Superior temporal gyrus (tissue), 1 donor: ENCODE data around the gene CCDC107.

Source experiments
- DNase-seq: peaks from one replicate; pipeline ENCODE4 v3.0.0-alpha.2; 2016; ENCODE audit errors: extremely low spot score

The CCDC107 gene

GRCh38 chr9:35702696-35703095 lies 44.6 kb downstream of the CCDC107 start:
- no peak for DNase-seq

GRCh38 chr9:35703906-35704672 lies 46.0 kb downstream of the CCDC107 start:
- DNase-seq, result no peak

- no peak for DNase-seq
Observed at GRCh38 chr9:35705372-35705771, 47.3 kb downstream of the CCDC107 start.

GRCh38 chr9:35705836-35706430 lies 47.8 kb downstream of the CCDC107 start:
- no peak for DNase-seq

- DNase-seq, result no peak
Observed at GRCh38 chr9:35706951-35707350, 48.9 kb downstream of the CCDC107 start.

- DNase-seq, result no peak
Observed at GRCh38 chr9:35708146-35708545, 50.1 kb downstream of the CCDC107 start.

- no peak for DNase-seq
Observed at GRCh38 chr9:35710818-35711500, 52.9 kb downstream of the CCDC107 start.
